Mesenchymal stem cell (in vitro differentiated cells and primary cell): ENCODE results near the gene NSMF.

Experiments used
- DNase-seq: peaks from one replicate; pipeline ENCODE4 v3.0.0-alpha.2; 2013
- H2AFZ ChIP-seq: one replicate; pipeline ENCODE4 v1.6.1; 2013; ENCODE audit warnings: low read depth, mild to moderate bottlenecking, control low read depth, inconsistent platforms, low read length, moderate library complexity
- H2AK5ac ChIP-seq: 2 replicates; pipeline ENCODE4 v1.6.1; 2013; ENCODE audit warnings: low read length, moderate library complexity, mild to moderate bottlenecking, inconsistent platforms; ENCODE audit not compliant: severe bottlenecking
- H2BK120ac ChIP-seq: one replicate; pipeline ENCODE4 v1.6.1; 2013; ENCODE audit warnings: low read depth, mild to moderate bottlenecking, inconsistent platforms, low read length, moderate library complexity
- H2BK12ac ChIP-seq, 2 experiments: one replicate each; pipeline ENCODE4 v1.6.1; 2013; ENCODE audit warnings: inconsistent platforms in 2 of 2, low read length in 2 of 2, mild to moderate bottlenecking in 2 of 2, moderate library complexity in 2 of 2, control low read depth in 1 of 2
- H2BK15ac ChIP-seq: one replicate; pipeline ENCODE4 v1.6.1; 2013; ENCODE audit warnings: mild to moderate bottlenecking, low read depth, inconsistent platforms; ENCODE audit not compliant: poor library complexity, severe bottlenecking
- H2BK5ac ChIP-seq: 2 replicates; pipeline ENCODE4 v1.6.1; 2013; ENCODE audit warnings: low read depth, mild to moderate bottlenecking, low read length, control low read depth, inconsistent platforms; ENCODE audit not compliant: poor library complexity, severe bottlenecking
- H3K14ac ChIP-seq, 2 experiments: one replicate each; pipeline ENCODE4 v1.6.1; 2013; ENCODE audit warnings: inconsistent platforms in 2 of 2, low read length in 2 of 2, control low read depth in 1 of 2, mild to moderate bottlenecking in 1 of 2, moderate library complexity in 1 of 2
- H3K18ac ChIP-seq, 2 experiments: one replicate each; pipeline ENCODE4 v1.6.1; 2013; ENCODE audit warnings: inconsistent platforms in 2 of 2, low read length in 2 of 2, control low read depth in 1 of 2, low read depth in 1 of 2, mild to moderate bottlenecking in 1 of 2
- H3K23ac ChIP-seq, 2 experiments: one replicate each; pipeline ENCODE4 v1.6.1; 2013; ENCODE audit warnings: inconsistent platforms in 2 of 2, low read length in 2 of 2, mild to moderate bottlenecking in 2 of 2, moderate library complexity in 2 of 2, control low read depth in 1 of 2
- H3K27ac ChIP-seq: 2 replicates; pipeline ENCODE4 v1.5.1; 2013; ENCODE audit warnings: mild to moderate bottlenecking, moderate library complexity, low read length, control low read depth, inconsistent platforms; ENCODE audit not compliant: poor library complexity, severe bottlenecking
- H3K27me3 ChIP-seq, 2 experiments: 2 replicates each; pipeline versions ENCODE4 v1.6.1 to v1.7.0; 2013; ENCODE audit warnings: low read length in 2 of 2, mild to moderate bottlenecking in 2 of 2, moderate library complexity in 2 of 2, control low read depth in 1 of 2, inconsistent platforms in 1 of 2; ENCODE audit not compliant: control insufficient read depth in 1 of 2, insufficient read depth in 1 of 2
- H3K36me3 ChIP-seq, 2 experiments: 2 replicates each; pipeline versions ENCODE4 v1.6.1 to v1.7.0; 2013; ENCODE audit warnings: low read length in 2 of 2, control low read depth in 1 of 2, inconsistent platforms in 1 of 2, low read depth in 1 of 2, mild to moderate bottlenecking in 1 of 2; ENCODE audit not compliant: insufficient read depth in 2 of 2, control insufficient read depth in 1 of 2
- H3K4ac ChIP-seq, 2 experiments: one replicate each; pipeline ENCODE4 v1.6.1; 2013; ENCODE audit warnings: inconsistent platforms in 2 of 2, low read length in 2 of 2, mild to moderate bottlenecking in 2 of 2, moderate library complexity in 2 of 2, control low read depth in 1 of 2, low read depth in 1 of 2
- H3K4me1 ChIP-seq: 2 replicates; pipeline ENCODE4 v1.6.1; 2013; ENCODE audit warnings: low read depth, low read length, control low read depth; ENCODE audit not compliant: control insufficient read depth, insufficient read depth
- H3K4me2 ChIP-seq: 2 replicates; pipeline ENCODE4 v1.6.1; 2013; ENCODE audit warnings: low read length, mild to moderate bottlenecking, inconsistent platforms; ENCODE audit not compliant: poor library complexity, severe bottlenecking
- H3K4me3 ChIP-seq, 2 experiments: 2 replicates each; pipeline versions ENCODE4 v1.5.1 to v1.7.0; 2013; ENCODE audit warnings: low read length in 2 of 2, mild to moderate bottlenecking in 2 of 2, control low read depth in 1 of 2, low read depth in 1 of 2; ENCODE audit not compliant: insufficient read depth in 1 of 2
- H3K79me1 ChIP-seq: replicated peaks from 2 replicates; pipeline ENCODE4 v1.6.1; 2013; ENCODE audit warnings: mild to moderate bottlenecking, control low read depth, low read length, inconsistent platforms; ENCODE audit not compliant: poor library complexity, severe bottlenecking
- H3K9ac ChIP-seq: 2 replicates; pipeline ENCODE4 v1.7.0; 2013; ENCODE audit warnings: mild to moderate bottlenecking, low read length, moderate library complexity
- H3K9me3 ChIP-seq: 2 replicates; pipeline ENCODE4 v1.7.0; 2013; ENCODE audit warnings: mild to moderate bottlenecking, low read length; ENCODE audit not compliant: control insufficient read depth
- H4K8ac ChIP-seq: one replicate; pipeline ENCODE4 v1.6.1; 2013; ENCODE audit warnings: inconsistent platforms, mild to moderate bottlenecking, low read length, moderate library complexity
- H4K91ac ChIP-seq: one replicate; pipeline ENCODE4 v1.6.1; 2013; ENCODE audit warnings: mild to moderate bottlenecking, low read length, inconsistent platforms
- WGBS: methylation state at CpG from one replicate; pipeline ENCODE4 v1.1.7; 2013; ENCODE audit warnings: mixed read lengths; 5-methylcytosine and 5-hydroxymethylcytosine counted together

NSMF gene

DNA sequence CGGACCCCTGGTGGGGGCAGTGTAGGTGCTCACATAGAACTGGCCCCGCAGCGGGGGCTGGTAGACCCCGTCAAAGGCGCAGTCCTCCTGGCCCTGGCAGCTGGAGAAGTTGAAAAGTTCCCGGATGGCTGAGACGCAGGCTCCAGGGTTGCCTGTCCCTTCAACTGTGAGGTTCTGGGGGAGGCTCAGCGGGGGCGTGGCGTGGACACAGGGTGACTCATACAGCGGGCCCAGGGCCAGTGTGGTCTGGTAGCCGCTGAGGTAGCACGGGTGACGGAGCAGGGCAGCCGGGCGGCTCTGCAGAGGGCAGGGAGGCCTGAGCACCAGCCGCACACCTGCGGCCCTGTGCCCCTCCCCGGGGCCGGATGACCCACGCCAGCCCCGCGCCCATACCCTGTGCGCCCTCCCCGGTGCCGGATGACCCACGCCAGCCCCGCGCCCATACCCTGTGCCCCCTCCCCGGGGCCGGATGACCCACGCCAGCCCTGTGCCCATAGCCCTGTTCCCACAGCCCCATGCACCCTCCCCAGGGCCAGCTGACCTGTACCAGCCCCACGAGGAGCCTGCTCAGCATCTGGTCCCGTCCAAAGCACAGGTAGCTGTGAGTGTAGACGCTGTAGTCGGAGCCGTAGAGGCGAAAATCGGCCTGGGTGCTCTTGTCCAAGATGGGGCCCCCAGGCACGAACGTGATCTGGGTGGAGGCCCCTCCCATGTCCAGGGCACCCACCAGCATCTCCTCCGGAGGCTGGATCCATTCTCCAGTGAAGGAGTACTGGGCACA, 23.0 kb downstream of the NSMF start:
- Histone ChIP-seq H3K79me1 (no peaks in the 10 kb centered on the region), H3K4me2 (peak overlapping the region; percentile 56), H3K4me3 (no peak overlapping the region), H2AK5ac (peak overlapping the region; percentile 72), H2BK15ac (no peak overlapping the region), H3K23ac (no peak overlapping the region), H2BK12ac (no peak overlapping the region), H2BK5ac (peak overlapping the region; percentile 54), H2AFZ (no peak overlapping the region), H4K91ac (no peak overlapping the region), H3K18ac (no peak overlapping the region), H3K27me3 (peaks cover 3 to 24% of the 10 kb centered on the region in 2 experiments), H3K36me3 (no peaks in the 10 kb centered on the region), H2BK120ac (no peak overlapping the region), H4K8ac (no peak overlapping the region), H3K27ac (peak overlapping the region; percentile 38), H3K14ac (peak overlapping the region in 1 of 2 experiments; percentile 32), H3K9ac (peak overlapping the region; percentile 70), H3K4ac (no peak overlapping the region), H3K9me3 (no peaks in the 10 kb centered on the region), H3K4me1 (peaks cover 45% of the 10 kb centered on the region)
- DNase-seq, result peak; percentile 65
- 81% methylated on average over 42 of the region's 42 CpGs for WGBS

DNA sequence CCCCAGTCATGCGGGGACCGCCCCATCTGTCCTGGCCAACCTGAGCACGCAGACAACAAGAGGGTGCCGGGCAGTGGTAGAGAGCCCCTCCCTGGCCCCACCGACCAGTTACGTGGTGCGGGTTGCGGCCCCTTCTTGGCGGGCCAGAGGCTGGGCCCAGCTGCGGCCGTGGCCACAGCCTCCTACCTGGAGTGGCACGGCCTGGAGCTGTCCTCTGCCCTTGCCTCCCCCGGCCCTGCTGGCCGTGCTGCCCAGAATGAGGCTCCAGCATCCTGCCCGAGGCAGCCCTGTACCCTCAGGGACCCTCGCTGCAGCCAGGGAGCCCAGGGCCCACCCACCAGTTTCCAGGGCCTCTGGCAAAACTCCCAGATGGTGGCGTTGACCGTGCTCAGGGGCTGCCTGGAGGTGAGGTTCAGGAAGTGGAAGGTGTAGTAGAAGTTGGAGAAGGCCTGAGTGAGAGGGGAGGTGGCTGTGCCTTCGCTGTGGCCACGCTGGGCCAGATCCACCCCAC, 23.7 kb downstream of the NSMF start:
- Histone ChIP-seq H3K27me3 (peaks cover 3 to 24% of the 10 kb centered on the region in 2 experiments), H3K9ac (peak overlapping the region; percentile 70), H3K4me3 (no peak overlapping the region), H3K79me1 (no peaks in the 10 kb centered on the region), H2BK5ac (peak overlapping the region; percentile 54), H3K36me3 (no peaks in the 10 kb centered on the region), H2AK5ac (peak overlapping the region; percentile 72), H2AFZ (no peak overlapping the region), H4K8ac (no peak overlapping the region), H3K4ac (no peak overlapping the region), H3K14ac (no peak overlapping the region), H3K27ac (peak overlapping the region; percentile 38), H3K9me3 (no peaks in the 10 kb centered on the region), H2BK12ac (no peak overlapping the region), H2BK15ac (no peak overlapping the region), H3K23ac (no peak overlapping the region), H3K4me2 (peak overlapping the region; percentile 56), H4K91ac (no peak overlapping the region), H3K4me1 (peaks cover 44% of the 10 kb centered on the region), H2BK120ac (no peak overlapping the region), H3K18ac (no peak overlapping the region)
- 88% methylated on average over 20 of the region's 20 CpGs for WGBS
- DNase-seq, result no peak

DNA sequence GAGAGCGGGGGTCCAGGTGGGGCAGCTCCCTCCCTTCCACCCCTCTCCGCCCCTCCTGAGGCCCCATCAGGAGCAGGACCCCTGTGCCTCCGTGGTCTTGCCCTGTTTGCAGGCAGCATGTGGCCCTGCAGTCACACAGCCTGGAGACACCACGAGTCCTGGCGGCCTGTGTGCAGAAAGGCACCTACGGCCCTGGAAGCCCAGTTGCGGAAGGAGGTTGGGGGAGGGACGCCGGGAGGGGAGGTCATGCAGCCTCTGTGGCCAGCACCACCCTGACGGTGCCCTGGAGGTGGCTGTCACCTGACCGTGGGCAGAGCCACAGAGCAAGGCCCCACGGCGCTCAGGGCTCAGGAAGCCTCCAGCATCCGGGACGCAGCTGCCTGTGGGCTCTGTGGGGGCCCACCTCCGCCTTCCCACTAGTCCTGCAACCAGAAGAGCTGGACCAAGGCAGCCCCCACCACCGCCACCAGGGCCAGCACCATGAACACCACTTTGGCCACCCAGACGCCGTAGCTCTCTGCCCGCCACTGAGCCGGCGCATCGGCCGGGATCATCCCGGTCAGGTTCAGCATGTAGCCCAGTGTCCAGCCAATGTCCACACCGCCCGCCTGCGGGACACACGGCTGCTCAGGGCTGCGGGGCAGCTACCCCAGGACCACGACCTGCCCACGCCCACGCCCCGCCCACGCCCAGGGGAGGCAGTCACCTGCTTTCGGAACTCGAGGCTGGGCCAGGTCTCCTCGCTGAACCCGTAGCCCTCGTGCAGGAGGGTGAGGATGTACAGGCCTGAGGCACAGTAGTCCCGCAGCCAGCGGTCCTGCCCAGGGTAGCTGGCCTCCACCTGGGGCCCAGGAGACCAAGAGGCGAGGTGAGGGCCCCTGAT, 24.4 kb downstream of the NSMF start:
- Histone ChIP-seq H2BK15ac (no peak overlapping the region), H2BK120ac (no peak overlapping the region), H3K36me3 (no peaks in the 10 kb centered on the region), H3K23ac (no peak overlapping the region), H3K27ac (no peak overlapping the region), H3K27me3 (peaks cover 3 to 24% of the 10 kb centered on the region in 2 experiments), H3K79me1 (no peaks in the 10 kb centered on the region), H3K4ac (no peak overlapping the region), H3K9ac (no peak overlapping the region), H3K4me2 (no peak overlapping the region), H2AK5ac (no peak overlapping the region), H4K8ac (no peak overlapping the region), H4K91ac (no peak overlapping the region), H3K9me3 (no peaks in the 10 kb centered on the region), H2BK5ac (no peak overlapping the region), H3K18ac (no peak overlapping the region), H3K14ac (no peak overlapping the region), H3K4me3 (no peak overlapping the region), H2BK12ac (no peak overlapping the region), H2AFZ (no peak overlapping the region), H3K4me1 (peaks cover 48% of the 10 kb centered on the region)
- 90% methylated on average over 42 of the region's 43 CpGs for WGBS
- DNase-seq, result no peak

DNA sequence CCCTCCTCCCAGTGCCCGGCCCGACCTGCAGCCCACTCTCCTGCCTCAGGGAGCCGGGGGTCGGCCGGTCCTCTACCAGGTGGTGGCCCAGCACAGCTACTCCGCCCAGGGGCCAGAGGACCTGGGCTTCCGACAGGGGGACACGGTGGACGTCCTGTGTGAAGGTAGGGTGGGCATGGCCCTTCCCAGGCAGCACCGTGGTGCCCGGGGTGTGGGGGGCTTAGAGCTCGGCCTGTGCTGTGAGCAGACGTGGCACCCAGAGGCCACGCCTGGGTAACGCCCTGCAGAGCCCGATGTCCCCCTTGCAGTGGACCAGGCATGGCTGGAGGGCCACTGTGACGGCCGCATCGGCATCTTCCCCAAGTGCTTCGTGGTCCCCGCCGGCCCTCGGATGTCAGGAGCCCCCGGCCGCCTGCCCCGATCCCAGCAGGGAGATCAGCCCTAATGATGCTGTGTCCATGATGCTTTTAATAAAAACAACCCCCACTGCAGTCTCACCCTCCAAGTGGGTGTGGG, 25.2 kb downstream of the NSMF start:
- H3K9me3 ChIP-seq, result no peaks in the 10 kb centered on the region
- no peak overlapping the region for H3K18ac ChIP-seq
- H2BK120ac ChIP-seq, result no peak overlapping the region
- H3K79me1 ChIP-seq, result no peaks in the 10 kb centered on the region
- peaks cover 48% of the 10 kb centered on the region for H3K4me1 ChIP-seq
- H2BK15ac ChIP-seq, result no peak overlapping the region
- DNase-seq, result no peak
- H3K36me3 ChIP-seq, result no peaks in the 10 kb centered on the region
- peak overlapping the region in 1 of 2 experiments; percentile 29 for H3K4me3 ChIP-seq
- H3K27me3 ChIP-seq, result peaks cover 3 to 17% of the 10 kb centered on the region in 2 experiments
- no peak overlapping the region for H3K23ac ChIP-seq
- 92% methylated on average over 26 of the region's 26 CpGs for WGBS
- H2AFZ ChIP-seq, result no peak overlapping the region
- no peak overlapping the region for H2AK5ac ChIP-seq
- no peak overlapping the region for H2BK12ac ChIP-seq
- H3K14ac ChIP-seq, result peak overlapping the region in 1 of 2 experiments; percentile 46
- H2BK5ac ChIP-seq, result no peak overlapping the region
- H4K91ac ChIP-seq, result no peak overlapping the region
- no peak overlapping the region for H3K4me2 ChIP-seq
- H3K4ac ChIP-seq, result no peak overlapping the region
- no peak overlapping the region for H3K9ac ChIP-seq
- H3K27ac ChIP-seq, result no peak overlapping the region
- no peak overlapping the region for H4K8ac ChIP-seq
